Measurements from ENCODE around the gene SYPL1. TPM values are rescaled to one million over a fixed set of nuclear protein-coding genes. Genes with fewer than 3 reads are reported as not detected.

SYPL1 gene
- total and polyA plus RNA-seq, 7 experiments from 2014 or later = 37.5 to 106 (median 49.4) TPM

DNA sequence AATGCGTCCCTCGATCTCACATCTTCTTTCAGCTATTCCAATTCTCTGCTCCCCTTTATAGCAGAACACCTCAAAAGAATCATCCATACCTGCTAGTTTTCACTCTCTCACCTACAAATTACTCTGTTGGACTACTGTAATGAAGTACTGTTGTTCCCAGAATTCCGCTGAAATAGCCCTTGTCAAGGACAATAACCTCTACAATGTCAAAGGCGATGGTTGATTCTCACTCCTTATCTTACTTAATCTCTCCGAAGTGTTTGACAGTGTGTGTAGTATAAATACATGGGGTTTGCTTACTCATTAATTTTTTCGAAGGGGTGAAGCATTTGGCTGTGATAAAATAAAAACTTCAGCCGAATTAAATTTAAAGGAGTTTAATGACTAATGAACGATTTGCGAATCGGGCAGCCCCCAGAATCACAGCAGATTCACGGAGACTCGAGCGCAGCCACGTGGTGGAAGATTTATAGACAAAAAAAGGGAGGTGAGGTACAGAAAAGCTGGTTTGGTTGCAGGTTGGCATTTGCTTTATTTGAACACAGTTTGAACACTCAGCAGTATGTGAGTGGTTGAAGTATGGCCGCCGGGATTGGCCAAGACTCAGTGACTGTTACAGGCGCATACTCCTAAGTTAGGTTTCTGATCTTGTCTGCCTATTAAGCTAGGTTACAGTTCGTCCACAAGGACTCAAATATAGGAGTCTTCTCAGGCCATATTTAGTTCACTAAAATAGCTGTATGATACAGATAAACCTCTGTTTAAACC, 29.8 kb downstream of the SYPL1 start:
- Mint-ChIP-seq H3K4me3 (no peak overlapping the region), H3K36me3 (peaks cover 0 to 14% (median 11%) of the 10 kb centered on the region in 5 donors), H3K9me3 (peaks cover 0 to 3% (median 0%) of the 10 kb centered on the region in 11 donors), H3K27ac (no peak overlapping the region), H3K4me1 (peaks cover 6 to 40% (median 30%) of the 10 kb centered on the region in 7 donors), H3K27me3 (peaks cover 0 to 3% (median 0%) of the 10 kb centered on the region in 5 donors)
- ATAC-seq = no peak
- Histone ChIP-seq H3K4me1 (ENCODE audit: control insufficient read depth in 2 of 2, insufficient read depth in 2 of 2, low read length in 2 of 2) (peaks cover 0 to 3% of the 10 kb centered on the region in 2 donors), H3K27ac (ENCODE audit: low read depth, low read length) (no peak overlapping the region), H3K4me3 (ENCODE audit: low read length) (no peak overlapping the region), H3K36me3 (ENCODE audit: control insufficient read depth in 2 of 3, insufficient read depth in 3 of 3, low read length in 3 of 3) (no peaks in the 10 kb centered on the region), H3K27me3 (ENCODE audit: control insufficient read depth in 2 of 2, insufficient read depth in 2 of 2, low read length in 2 of 2) (no peaks in the 10 kb centered on the region), H3K9me3 (ENCODE audit: control insufficient read depth in 2 of 3, low read length in 3 of 3) (no peaks in the 10 kb centered on the region)
- DNase-seq = no peak
- intact Hi-C loops (cut with micrococcal nuclease) = no loop called here
- ChIA-PET POLR2A (interaction anchor here (1.8 kb wide), 1 partner anchor 21 kb away, joined by 5 read pairs; no protein-coding TSS in a partner anchor), CTCF (no interaction called here)

DNA sequence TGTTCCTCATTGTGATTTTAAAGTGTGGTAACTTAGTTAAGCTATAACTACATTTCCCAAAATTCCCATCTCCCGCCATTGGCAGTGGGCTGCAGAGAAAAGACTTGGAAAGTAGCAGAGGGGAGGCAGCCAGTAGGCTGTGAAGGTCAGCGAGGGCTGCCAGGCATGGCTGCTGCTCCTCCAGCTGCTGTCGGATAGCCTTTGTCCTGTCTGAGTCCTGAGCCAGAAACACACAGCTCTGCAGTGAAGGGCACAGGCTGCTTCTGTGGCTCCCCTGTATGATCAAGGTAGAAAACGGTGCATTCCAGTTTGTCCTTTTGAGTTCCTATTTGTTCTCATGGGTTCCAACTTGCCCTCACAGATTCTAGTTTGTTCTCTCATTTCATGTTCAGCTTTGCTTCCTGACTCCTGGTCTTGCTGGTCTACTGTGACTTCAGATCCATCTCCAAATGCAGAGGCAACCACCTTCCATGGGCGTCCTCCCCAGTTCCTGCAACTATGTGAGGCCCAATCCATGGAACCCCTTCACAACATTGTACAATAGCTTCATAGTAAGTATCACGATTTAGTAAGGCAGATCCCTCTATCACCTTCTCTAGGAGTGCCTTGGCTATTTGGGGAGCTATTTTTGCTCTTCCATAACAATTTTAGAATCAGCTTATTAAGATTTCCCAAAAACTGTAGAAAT, 31.7 kb downstream of the SYPL1 start:
- no peaks in the 10 kb centered on the region for H3K9me3 Mint-ChIP-seq
- ATAC-seq = no peak
- intact Hi-C loops (cut with micrococcal nuclease) = loop anchor here in 1 of 2 donors (1.0 kb wide), 1 partner anchor 9 kb away; no protein-coding TSS in a partner anchor
- no peak overlapping the region for H3K4me3 ChIP-seq (ENCODE audit: low read length)
- DNase-seq = no peak
- peaks cover 3 to 5% of the 10 kb centered on the region in 2 donors for H3K4me1 ChIP-seq (ENCODE audit: control insufficient read depth in 2 of 2, insufficient read depth in 2 of 2, low read length in 2 of 2)
- no peak overlapping the region for H3K4me3 Mint-ChIP-seq
- H3K27me3 Mint-ChIP-seq = peaks cover 0 to 3% (median 0%) of the 10 kb centered on the region in 5 donors
- no peaks in the 10 kb centered on the region for H3K9me3 ChIP-seq (ENCODE audit: control insufficient read depth in 2 of 3, low read length in 3 of 3)
- H3K27ac ChIP-seq (ENCODE audit: low read depth, low read length) = no peak overlapping the region
- H3K36me3 ChIP-seq (ENCODE audit: control insufficient read depth in 2 of 3, insufficient read depth in 3 of 3, low read length in 3 of 3) = no peaks in the 10 kb centered on the region
- ChIA-PET POLR2A (interaction anchor here (0.7 to 1.8 kb wide), 5 partner anchors 9 to 1195 kb away, joined by 3 to 5 read pairs (median 4); no protein-coding TSS in a partner anchor), CTCF (interaction anchor here (0.7 to 0.9 kb wide), 2 partner anchors 17 to 75 kb away, joined by 6 to 8 read pairs; no protein-coding TSS in a partner anchor)
- H3K27me3 ChIP-seq (ENCODE audit: control insufficient read depth in 2 of 2, insufficient read depth in 2 of 2, low read length in 2 of 2) = no peaks in the 10 kb centered on the region
- H3K4me1 Mint-ChIP-seq = peaks cover 2 to 49% (median 38%) of the 10 kb centered on the region in 7 donors
- H3K27ac Mint-ChIP-seq = peak overlapping the region in 2 of 9 donors; percentile 46 to 52
- peaks cover 0 to 7% (median under 1%) of the 10 kb centered on the region in 5 donors for H3K36me3 Mint-ChIP-seq

- ChIA-PET POLR2A (interaction anchor here (1.2 kb wide), 1 partner anchor 36 kb away, joined by 5 read pairs; the partner anchor contains the start of gene SYPL1), CTCF (no interaction called here)
- Histone ChIP-seq H3K27ac (ENCODE audit: low read depth, low read length) (no peak overlapping the region), H3K36me3 (ENCODE audit: control insufficient read depth in 2 of 3, insufficient read depth in 3 of 3, low read length in 3 of 3) (no peaks in the 10 kb centered on the region), H3K4me1 (ENCODE audit: control insufficient read depth in 2 of 2, insufficient read depth in 2 of 2, low read length in 2 of 2) (peaks cover 22 to 35% of the 10 kb centered on the region in 2 donors), H3K9me3 (ENCODE audit: control insufficient read depth in 2 of 3, low read length in 3 of 3) (no peaks in the 10 kb centered on the region), H3K27me3 (ENCODE audit: control insufficient read depth in 2 of 2, insufficient read depth in 2 of 2, low read length in 2 of 2) (no peaks in the 10 kb centered on the region), H3K4me3 (ENCODE audit: low read length) (no peak overlapping the region)
- DNase-seq = no peak
- Mint-ChIP-seq H3K4me3 (no peak overlapping the region), H3K9me3 (no peaks in the 10 kb centered on the region), H3K4me1 (peaks cover 22 to 74% (median 62%) of the 10 kb centered on the region in 7 donors), H3K27me3 (peaks cover 0 to 3% (median 0%) of the 10 kb centered on the region in 5 donors), H3K36me3 (peaks cover 0 to 3% (median 0%) of the 10 kb centered on the region in 5 donors), H3K27ac (peak overlapping the region in 4 of 9 donors; percentile 11 to 78 (median 40))
- intact Hi-C loops (cut with micrococcal nuclease) = loop anchor here in 1 of 2 donors (10.0 kb wide), 1 partner anchor 208 kb away; the partner anchor contains the start of gene NAMPT
- no peak for ATAC-seq
Measured at GRCh38 chr7:106076537-106076936, 35.6 kb downstream of the SYPL1 start.

- Mint-ChIP-seq H3K36me3 (peaks cover 0 to 3% (median 0%) of the 10 kb centered on the region in 5 donors), H3K27ac (peak overlapping the region in 1 of 9 donors; percentile 45), H3K4me1 (peaks cover 23 to 80% (median 68%) of the 10 kb centered on the region in 7 donors), H3K9me3 (no peaks in the 10 kb centered on the region), H3K4me3 (no peak overlapping the region), H3K27me3 (peaks cover 0 to 3% (median 0%) of the 10 kb centered on the region in 5 donors)
- Histone ChIP-seq H3K4me1 (ENCODE audit: control insufficient read depth in 2 of 2, insufficient read depth in 2 of 2, low read length in 2 of 2) (peaks cover 27 to 41% of the 10 kb centered on the region in 2 donors), H3K27ac (ENCODE audit: low read depth, low read length) (no peak overlapping the region), H3K27me3 (ENCODE audit: control insufficient read depth in 2 of 2, insufficient read depth in 2 of 2, low read length in 2 of 2) (no peaks in the 10 kb centered on the region), H3K9me3 (ENCODE audit: control insufficient read depth in 2 of 3, low read length in 3 of 3) (no peaks in the 10 kb centered on the region), H3K4me3 (ENCODE audit: low read length) (no peak overlapping the region), H3K36me3 (ENCODE audit: control insufficient read depth in 2 of 3, insufficient read depth in 3 of 3, low read length in 3 of 3) (no peaks in the 10 kb centered on the region)
- CTCF ChIA-PET = no interaction called here
- POLR2A ChIA-PET = interaction anchor here (9.0 kb wide), 1 partner anchor 37 kb away, joined by 143 read pairs; the partner anchor contains the start of gene SYPL1
- DNase-seq (no peak), ATAC-seq (no peak)
- intact Hi-C loops (cut with micrococcal nuclease) = loop anchor here in 1 of 2 donors (10.0 kb wide), 1 partner anchor 209 kb away; the partner anchor contains the start of gene NAMPT
Measured at GRCh38 chr7:106075937-106076336, 36.2 kb downstream of the SYPL1 start.

GRCh38 chr7:106074257-106074656, 37.9 kb downstream of the SYPL1 start:
- no peak overlapping the region for H3K4me3 Mint-ChIP-seq
- intact Hi-C loops (cut with micrococcal nuclease) = loop anchor here in 1 of 2 donors (10.0 kb wide), 1 partner anchor 211 kb away; the partner anchor contains the start of gene NAMPT
- peaks cover 32 to 85% (median 72%) of the 10 kb centered on the region in 7 donors for H3K4me1 Mint-ChIP-seq
- Histone ChIP-seq H3K4me3 (ENCODE audit: low read length) (no peak overlapping the region), H3K27me3 (ENCODE audit: control insufficient read depth in 2 of 2, insufficient read depth in 2 of 2, low read length in 2 of 2) (no peaks in the 10 kb centered on the region), H3K9me3 (ENCODE audit: control insufficient read depth in 2 of 3, low read length in 3 of 3) (no peaks in the 10 kb centered on the region), H3K4me1 (ENCODE audit: control insufficient read depth in 2 of 2, insufficient read depth in 2 of 2, low read length in 2 of 2) (peaks cover 31 to 52% of the 10 kb centered on the region in 2 donors), H3K27ac (ENCODE audit: low read depth, low read length) (no peak overlapping the region), H3K36me3 (ENCODE audit: control insufficient read depth in 2 of 3, insufficient read depth in 3 of 3, low read length in 3 of 3) (no peaks in the 10 kb centered on the region)
- H3K9me3 Mint-ChIP-seq = no peaks in the 10 kb centered on the region
- ChIA-PET CTCF (interaction anchor here (4.9 kb wide), 1 partner anchor 78 kb away, joined by 33 read pairs; no protein-coding TSS in a partner anchor), POLR2A (interaction anchor here (0.6 to 9.0 kb wide), 2 partner anchors 37 to 38 kb away, joined by 4 to 143 read pairs; partner anchors contain the start of gene SYPL1)
- H3K27me3 Mint-ChIP-seq = peaks cover 0 to 3% (median 0%) of the 10 kb centered on the region in 5 donors
- no peak for ATAC-seq
- no peaks in the 10 kb centered on the region for H3K36me3 Mint-ChIP-seq
- peak overlapping the region in 8 of 9 donors; percentile 32 to 99 (median 96) for H3K27ac Mint-ChIP-seq
- no peak for DNase-seq

DNA sequence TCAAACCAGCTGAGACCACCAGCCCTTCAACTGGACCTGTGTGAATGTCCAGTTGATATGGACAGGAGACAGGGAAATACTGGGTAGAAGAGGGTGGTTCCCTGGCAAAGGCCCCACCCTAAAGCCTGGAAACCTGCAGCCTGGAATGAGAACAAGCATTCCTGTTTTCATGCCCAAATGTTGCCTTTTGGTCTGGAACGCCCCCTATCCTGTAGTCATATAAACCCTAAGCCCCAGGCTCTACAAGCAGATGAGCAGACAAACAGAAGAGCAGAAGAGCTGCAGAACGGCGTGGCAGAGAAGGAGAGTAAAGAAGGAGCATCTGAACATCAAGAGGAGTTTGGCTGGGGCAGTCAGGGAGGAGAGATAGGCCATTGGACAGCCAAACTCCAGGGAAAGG, 38.4 kb downstream of the SYPL1 start:
- CTCF ChIA-PET = interaction anchor here (4.9 kb wide), 1 partner anchor 79 kb away, joined by 33 read pairs; no protein-coding TSS in a partner anchor
- Histone ChIP-seq H3K9me3 (ENCODE audit: control insufficient read depth in 2 of 3, low read length in 3 of 3) (no peaks in the 10 kb centered on the region), H3K4me3 (ENCODE audit: low read length) (no peak overlapping the region), H3K27ac (ENCODE audit: low read depth, low read length) (no peak overlapping the region), H3K36me3 (ENCODE audit: control insufficient read depth in 2 of 3, insufficient read depth in 3 of 3, low read length in 3 of 3) (no peaks in the 10 kb centered on the region), H3K4me1 (ENCODE audit: control insufficient read depth in 2 of 2, insufficient read depth in 2 of 2, low read length in 2 of 2) (peaks cover 31 to 52% of the 10 kb centered on the region in 2 donors), H3K27me3 (ENCODE audit: control insufficient read depth in 2 of 2, insufficient read depth in 2 of 2, low read length in 2 of 2) (no peaks in the 10 kb centered on the region)
- Mint-ChIP-seq H3K4me1 (peaks cover 34 to 86% (median 74%) of the 10 kb centered on the region in 7 donors), H3K27ac (peak overlapping the region; percentile 3 to 99 (median 97)), H3K36me3 (no peaks in the 10 kb centered on the region), H3K4me3 (peak overlapping the region in 1 of 10 donors; percentile 4), H3K9me3 (no peaks in the 10 kb centered on the region), H3K27me3 (peaks cover 0 to 2% (median 0%) of the 10 kb centered on the region in 5 donors)
- ATAC-seq = no peak
- POLR2A ChIA-PET = interaction anchor here (0.6 to 9.0 kb wide), 3 partner anchors 36 to 73 kb away, joined by 4 to 143 read pairs (median 5); partner anchors contain the start of gene SYPL1
- intact Hi-C loops (cut with micrococcal nuclease) = loop anchor here in 1 of 2 donors (10.0 kb wide), 1 partner anchor 211 kb away; the partner anchor contains the start of gene NAMPT
- no peak for DNase-seq

Measured in naive thymus-derived CD4-positive, alpha-beta T cell (primary cell).